ENCODE measurements around the gene ATP2C2. TPM values are rescaled to one million over a fixed set of nuclear protein-coding genes. Genes with fewer than 3 reads are reported as not detected.

Gene ATP2C2
- total RNA-seq, 1 donor from 2014 or later, result 6.8 TPM

- H3K36me3 Mint-ChIP-seq (ENCODE audit: insufficient read depth), result no peaks in the 10 kb centered on the region
- no peaks in the 10 kb centered on the region for H3K9me3 Mint-ChIP-seq (ENCODE audit: low read depth)
- H3K27ac Mint-ChIP-seq, result no peak overlapping the region
- H3K4me3 Mint-ChIP-seq (ENCODE audit: low read depth), result no peak overlapping the region
- no peak for TF ChIP-seq CTCF (IDR thresholded peaks at IDR 0.05; ENCODE audit: unreplicated experiment)
- H3K27me3 Mint-ChIP-seq, result peaks cover 10% of the 10 kb centered on the region
- no peak for DNase-seq (ENCODE audit: low spot score, unreplicated experiment)
- H3K4me1 Mint-ChIP-seq (ENCODE audit: low read depth), result peaks cover 10% of the 10 kb centered on the region
These were observed 140.2 kb downstream of the ATP2C2 start for GRCh38 chr16:84508502-84508901.

- TF ChIP-seq CTCF (IDR thresholded peaks at IDR 0.05; ENCODE audit: unreplicated experiment), result no peak
These were observed 141.0 kb downstream of the ATP2C2 start for GRCh38 chr16:84509032-84509950.

GRCh38 chr16:84511180-84511800 is 143.0 kb downstream of the ATP2C2 start:
- Mint-ChIP-seq H3K4me1 (ENCODE audit: low read depth) (peaks cover 9% of the 10 kb centered on the region), H3K36me3 (ENCODE audit: insufficient read depth) (no peaks in the 10 kb centered on the region), H3K4me3 (ENCODE audit: low read depth) (no peak overlapping the region), H3K27ac (no peak overlapping the region), H3K27me3 (peaks cover 12% of the 10 kb centered on the region), H3K9me3 (ENCODE audit: low read depth) (no peaks in the 10 kb centered on the region)
- TF ChIP-seq CTCF (IDR thresholded peaks at IDR 0.05; ENCODE audit: unreplicated experiment), result peak; percentile 96
- DNase-seq (ENCODE audit: low spot score, unreplicated experiment), result peak; percentile 60

More at GRCh38 chr16:84509032-84509950, 141.0 kb downstream of the ATP2C2 start:
- no peak overlapping the region for H3K4me3 Mint-ChIP-seq (ENCODE audit: low read depth)
- no peaks in the 10 kb centered on the region for H3K9me3 Mint-ChIP-seq (ENCODE audit: low read depth)
- H3K36me3 Mint-ChIP-seq (ENCODE audit: insufficient read depth), result no peaks in the 10 kb centered on the region
- peak overlapping the region; percentile 75 for H3K27ac Mint-ChIP-seq
- no peak for DNase-seq (ENCODE audit: low spot score, unreplicated experiment)
- H3K4me1 Mint-ChIP-seq (ENCODE audit: low read depth), result peaks cover 10% of the 10 kb centered on the region
- H3K27me3 Mint-ChIP-seq, result peaks cover 10% of the 10 kb centered on the region

- H3K36me3 Mint-ChIP-seq (ENCODE audit: insufficient read depth), result no peaks in the 10 kb centered on the region
- no peak overlapping the region for H3K4me3 Mint-ChIP-seq (ENCODE audit: low read depth)
- H3K4me1 Mint-ChIP-seq (ENCODE audit: low read depth), result peaks cover 9% of the 10 kb centered on the region
- no peak for DNase-seq (ENCODE audit: low spot score, unreplicated experiment)
- no peak overlapping the region for H3K27ac Mint-ChIP-seq
- H3K9me3 Mint-ChIP-seq (ENCODE audit: low read depth), result no peaks in the 10 kb centered on the region
- peaks cover 12% of the 10 kb centered on the region for H3K27me3 Mint-ChIP-seq
- no peak for TF ChIP-seq CTCF (IDR thresholded peaks at IDR 0.05; ENCODE audit: unreplicated experiment)
These were observed 143.5 kb downstream of the ATP2C2 start for GRCh38 chr16:84511831-84512230.

GRCh38 chr16:84513123-84513522 is 144.8 kb downstream of the ATP2C2 start:
- Mint-ChIP-seq H3K27ac (peak overlapping the region; percentile 33), H3K27me3 (peaks cover 12% of the 10 kb centered on the region), H3K9me3 (ENCODE audit: low read depth) (no peaks in the 10 kb centered on the region), H3K4me1 (ENCODE audit: low read depth) (peaks cover 9% of the 10 kb centered on the region), H3K36me3 (ENCODE audit: insufficient read depth) (no peaks in the 10 kb centered on the region), H3K4me3 (ENCODE audit: low read depth) (no peak overlapping the region)
- TF ChIP-seq CTCF (IDR thresholded peaks at IDR 0.05; ENCODE audit: unreplicated experiment), result no peak
- DNase-seq (ENCODE audit: low spot score, unreplicated experiment), result no peak
